ENCODE data around the gene KDM2A.
"Not testable (repeated sequence)": the region's sequence is repeated elsewhere in the genome, so short reads cannot be mapped to it uniquely, and the experiment has no call there.

KDM2A gene

DNA sequence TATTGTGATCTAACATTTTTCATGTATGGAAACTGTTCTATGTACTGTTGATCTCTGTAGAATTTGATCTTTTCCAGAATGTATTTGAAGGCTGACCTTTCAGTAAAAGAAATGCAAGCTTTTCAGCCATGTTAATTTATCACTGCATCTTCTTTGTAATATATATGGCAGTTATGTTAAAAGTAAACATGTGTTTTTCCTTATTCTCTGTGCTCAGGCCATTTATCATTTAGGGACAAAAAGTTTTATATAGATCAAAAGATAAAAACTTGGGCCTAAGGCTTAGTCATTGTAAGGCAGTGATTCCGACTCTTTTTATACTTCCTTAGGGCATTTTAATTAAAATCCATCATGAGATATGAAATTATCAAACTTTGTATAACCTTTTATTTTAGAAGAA, 48.7 kb downstream of the KDM2A start:
- no peak for DNase-seq (ENCODE audit: low read depth in 2 of 2)

GRCh38 chr11:67168911-67169310, 49.8 kb downstream of the KDM2A start:
- DNase-seq (ENCODE audit: low read depth in 2 of 2): not testable (repeated sequence)

- no peak for DNase-seq (ENCODE audit: low read depth in 2 of 2)
Measured at GRCh38 chr11:67174311-67174710, 55.2 kb downstream of the KDM2A start.

GRCh38 chr11:67177399-67178281, 58.6 kb downstream of the KDM2A start:
- DNase-seq (ENCODE audit: low read depth in 2 of 2): no peak

DNA sequence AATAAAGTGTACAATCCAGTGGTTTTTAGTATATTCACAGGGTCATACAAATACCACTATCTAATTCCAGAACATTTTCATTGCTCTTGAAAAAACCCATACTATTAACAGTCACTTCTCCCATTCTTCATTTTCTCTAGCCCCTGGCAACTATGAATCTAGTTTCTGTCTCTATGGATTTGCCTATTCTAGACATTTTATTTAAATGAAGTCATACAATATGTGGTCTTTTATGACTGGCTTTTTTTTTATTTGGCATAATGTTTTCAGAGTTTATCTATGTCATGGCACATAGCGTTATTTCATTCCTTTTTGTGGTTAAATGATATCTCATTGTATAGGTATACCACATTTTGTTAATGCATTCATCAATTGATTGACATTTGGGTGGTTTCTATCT, 59.4 kb downstream of the KDM2A start:
- DNase-seq (ENCODE audit: low read depth in 2 of 2): no peak

DNA sequence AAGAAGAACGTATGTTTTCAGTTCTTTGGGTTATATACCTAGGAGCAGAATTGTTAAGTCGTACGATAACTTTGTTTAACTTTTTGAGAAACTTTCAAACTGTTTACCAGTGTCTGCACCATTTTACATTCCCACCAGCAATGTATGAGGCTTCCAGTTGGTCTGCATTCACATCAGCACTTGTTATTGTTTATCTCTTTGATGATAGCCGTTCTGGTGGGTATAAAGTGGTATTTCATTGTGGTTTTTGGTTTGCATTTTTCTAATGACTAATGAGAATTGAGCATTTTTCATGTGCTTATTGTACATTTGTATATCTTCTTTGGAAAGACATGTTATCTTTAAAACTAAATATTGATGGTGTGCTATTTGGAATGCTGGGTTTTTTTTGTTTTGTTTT, 59.8 kb downstream of the KDM2A start:
- no peak for DNase-seq (ENCODE audit: low read depth in 2 of 2)

DNA sequence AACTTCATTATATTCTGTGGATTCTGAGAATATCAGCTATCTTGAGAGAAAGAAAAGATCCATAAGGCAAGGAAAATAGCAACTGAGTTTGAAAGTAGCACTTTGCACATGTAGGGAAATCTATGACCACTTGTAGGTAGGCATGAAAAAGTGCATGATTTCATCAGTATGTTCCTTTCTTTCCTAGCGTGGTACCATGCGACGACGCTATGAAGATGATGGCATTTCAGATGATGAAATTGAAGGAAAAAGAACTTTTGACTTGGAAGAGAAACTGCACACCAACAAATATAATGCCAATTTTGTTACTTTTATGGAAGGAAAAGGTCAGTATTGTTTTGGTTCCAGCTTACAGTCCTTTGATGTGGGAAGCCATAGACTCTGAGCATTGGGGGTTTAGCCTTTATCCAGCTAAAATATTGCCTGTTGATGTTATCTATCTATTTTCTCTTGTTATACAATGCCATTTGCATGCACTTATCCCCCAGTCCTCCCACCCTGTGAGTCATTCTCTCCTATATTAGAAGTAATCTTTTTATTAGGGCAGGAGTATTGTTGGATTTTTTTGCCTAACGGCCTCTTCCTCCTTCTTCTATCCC, 60.9 kb downstream of the KDM2A start:
- DNase-seq (ENCODE audit: low read depth in 2 of 2): no peak

DNA sequence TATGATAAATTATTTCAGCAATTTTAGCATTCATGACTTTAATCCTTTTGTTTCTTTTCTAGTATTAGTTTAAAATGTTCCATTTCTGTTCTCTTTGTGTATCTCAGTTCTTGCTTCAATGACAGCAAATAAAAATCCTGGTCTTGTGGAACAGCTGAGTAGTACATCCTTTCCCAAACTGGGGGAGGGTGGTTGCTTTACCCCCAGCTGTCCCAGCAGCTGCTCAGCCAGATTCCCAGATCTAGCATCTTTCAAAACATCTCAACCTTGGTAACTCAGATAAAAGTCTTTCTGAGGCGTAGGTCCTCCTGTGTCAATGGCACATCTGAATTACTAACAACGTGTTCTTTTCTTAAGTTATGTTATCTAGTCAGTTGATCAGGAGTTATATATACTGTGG, 75.0 kb downstream of the KDM2A start:
- DNase-seq (ENCODE audit: low read depth in 2 of 2): no peak

- DNase-seq (ENCODE audit: low read depth in 2 of 2): no peak
Measured at GRCh38 chr11:67195971-67196456, 77.0 kb downstream of the KDM2A start.

- DNase-seq (ENCODE audit: low read depth in 2 of 2): no peak
Measured at GRCh38 chr11:67197606-67198005, 78.5 kb downstream of the KDM2A start.

DNA sequence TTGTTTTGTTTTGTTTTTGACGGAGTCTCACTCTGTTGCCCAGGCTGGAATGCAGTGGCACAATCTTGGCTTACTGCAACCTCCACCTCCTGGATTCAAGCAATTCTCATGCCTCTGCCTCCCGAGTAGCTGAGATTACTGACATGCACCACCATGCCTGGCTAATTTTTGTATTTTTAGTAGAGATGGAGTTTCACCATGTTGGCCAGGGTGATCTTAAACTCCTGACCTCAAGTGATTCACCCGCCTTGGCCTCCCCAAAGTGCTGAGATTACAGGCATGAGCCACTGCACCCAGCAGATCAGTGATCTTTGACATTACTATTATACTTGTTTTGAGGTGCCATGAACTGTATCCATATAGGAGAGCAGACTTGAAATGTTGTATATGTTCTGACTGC, 79.7 kb downstream of the KDM2A start:
- not testable (repeated sequence) for DNase-seq (ENCODE audit: low read depth in 2 of 2)

- no peak for DNase-seq (ENCODE audit: low read depth in 2 of 2)
Measured at GRCh38 chr11:67199751-67200150, 80.7 kb downstream of the KDM2A start.

GRCh38 chr11:67202028-67202427, 83.0 kb downstream of the KDM2A start:
- no peak for DNase-seq (ENCODE audit: low read depth in 2 of 2)

DNA sequence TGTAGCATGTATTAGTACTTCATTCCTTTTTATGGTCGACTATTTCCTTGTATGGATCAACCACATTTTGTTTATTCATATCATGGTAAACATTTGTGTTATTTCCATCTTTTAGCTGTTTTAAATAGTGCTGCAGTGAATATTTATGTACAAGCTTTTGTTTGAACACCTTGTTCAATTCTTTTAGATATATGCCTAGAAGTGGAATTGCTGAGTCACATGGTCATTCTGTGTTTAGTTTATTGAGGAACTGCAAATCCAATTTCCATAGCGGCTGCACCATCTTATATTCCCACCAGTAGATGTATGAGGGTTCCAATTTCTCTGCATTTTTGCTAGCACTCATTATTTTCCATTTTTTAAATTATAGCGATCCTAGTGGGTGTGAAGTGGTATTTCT, 85.8 kb downstream of the KDM2A start:
- no peak for DNase-seq (ENCODE audit: low read depth in 2 of 2)

- not testable (repeated sequence) for DNase-seq (ENCODE audit: low read depth in 2 of 2)
Measured at GRCh38 chr11:67209222-67209621, 90.2 kb downstream of the KDM2A start.

DNA sequence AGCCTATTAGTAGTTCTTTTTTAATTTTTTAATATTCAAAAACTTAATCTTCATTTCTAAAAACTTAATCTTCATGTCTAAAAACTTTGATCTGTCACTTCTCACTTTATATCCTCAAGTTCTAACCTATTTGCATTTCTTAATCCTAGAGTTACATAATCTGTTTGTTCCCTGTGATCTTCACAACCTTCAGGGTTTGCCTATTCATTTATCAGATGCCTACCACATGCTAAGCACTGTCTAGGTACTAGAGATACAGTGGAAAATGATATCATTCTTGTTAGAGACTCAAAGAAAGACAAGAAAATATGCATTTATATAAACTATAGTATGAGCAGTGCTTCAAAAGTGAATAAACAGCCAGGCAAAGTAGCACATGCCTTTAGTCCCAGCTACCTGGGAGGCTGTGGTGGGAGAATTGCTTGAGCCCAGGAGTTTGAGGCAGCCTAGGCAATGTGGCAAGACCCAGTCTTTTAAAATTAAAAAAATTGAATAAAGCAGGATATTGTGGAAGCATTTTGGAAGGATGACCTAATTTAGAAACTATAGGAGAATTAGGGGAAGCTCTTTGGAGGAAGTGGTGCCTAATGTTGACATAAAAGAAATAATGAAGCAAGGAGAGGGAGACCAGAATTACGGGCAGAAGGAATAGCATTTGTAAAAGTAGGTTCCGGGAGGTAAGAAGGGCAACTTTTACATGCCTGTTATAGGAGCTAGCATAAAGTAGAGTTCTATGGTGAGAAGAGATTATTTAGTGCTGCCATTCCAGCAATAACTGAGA, 92.8 kb downstream of the KDM2A start:
- no peak for DNase-seq (ENCODE audit: low read depth in 2 of 2)

DNA sequence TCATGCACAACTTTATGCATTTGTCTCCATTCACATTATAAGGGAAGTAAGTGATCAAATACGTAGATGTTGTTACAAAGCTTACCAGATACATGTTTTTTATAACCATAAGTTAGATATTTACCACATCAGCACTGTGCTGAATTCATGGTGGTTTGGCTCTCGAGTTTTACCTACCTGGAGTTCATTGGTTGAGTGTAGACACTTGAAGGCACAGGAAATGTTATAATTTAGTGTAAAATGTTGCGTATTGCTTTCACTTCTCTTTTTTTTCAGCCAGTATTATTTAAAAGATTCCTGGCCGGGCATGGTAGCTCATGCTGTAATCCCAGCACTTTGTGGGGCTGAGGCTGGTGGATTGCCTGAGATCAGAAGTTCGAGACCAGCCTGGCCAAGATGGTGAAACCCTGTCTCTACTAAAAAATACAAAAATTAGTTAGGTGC, 94.1 kb downstream of the KDM2A start:
- DNase-seq (ENCODE audit: low read depth in 2 of 2): no peak

DNA sequence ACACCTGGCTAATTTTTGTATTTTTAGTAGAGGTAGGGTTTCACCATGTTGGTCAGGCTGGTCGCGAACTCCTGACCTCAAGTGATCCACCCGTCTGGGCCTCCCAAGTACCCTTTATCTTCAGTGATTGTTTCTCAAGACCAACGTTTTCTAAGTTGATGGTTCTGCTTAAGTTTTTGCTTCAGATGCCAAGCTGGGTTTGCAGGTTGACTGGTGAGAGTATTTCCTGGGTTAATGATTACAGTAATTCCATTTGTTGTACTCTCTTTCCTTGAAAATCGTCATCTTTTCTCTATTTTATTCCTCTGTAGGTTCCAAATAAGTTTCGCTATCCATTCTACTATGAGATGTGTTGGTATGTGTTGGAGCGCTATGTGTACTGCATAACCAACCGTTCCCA, 108.7 kb downstream of the KDM2A start:
- no peak for DNase-seq (ENCODE audit: low read depth in 2 of 2)

DNA sequence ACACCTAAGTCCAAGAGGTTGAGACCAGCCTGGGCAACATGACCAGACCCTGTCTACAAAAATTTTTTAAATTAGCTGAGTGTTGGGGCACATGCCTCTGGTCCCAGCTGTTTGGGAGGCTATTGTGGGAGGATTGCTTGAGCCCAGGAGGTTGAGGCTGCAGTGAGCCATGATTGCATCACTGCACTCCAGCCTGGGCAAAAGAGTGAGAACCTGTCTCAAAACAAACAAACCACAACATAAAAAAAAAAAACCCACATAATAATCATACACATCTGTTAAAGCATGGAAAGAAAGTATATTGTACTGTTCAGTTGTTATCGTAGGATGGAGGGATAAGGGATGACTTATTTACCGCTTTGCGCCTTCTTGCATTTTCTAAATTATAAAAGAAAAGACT, 111.3 kb downstream of the KDM2A start:
- no peak for DNase-seq (ENCODE audit: low read depth in 2 of 2)

- DNase-seq (ENCODE audit: low read depth in 2 of 2): no peak
Measured at GRCh38 chr11:67230886-67231285, 111.8 kb downstream of the KDM2A start.

DNA sequence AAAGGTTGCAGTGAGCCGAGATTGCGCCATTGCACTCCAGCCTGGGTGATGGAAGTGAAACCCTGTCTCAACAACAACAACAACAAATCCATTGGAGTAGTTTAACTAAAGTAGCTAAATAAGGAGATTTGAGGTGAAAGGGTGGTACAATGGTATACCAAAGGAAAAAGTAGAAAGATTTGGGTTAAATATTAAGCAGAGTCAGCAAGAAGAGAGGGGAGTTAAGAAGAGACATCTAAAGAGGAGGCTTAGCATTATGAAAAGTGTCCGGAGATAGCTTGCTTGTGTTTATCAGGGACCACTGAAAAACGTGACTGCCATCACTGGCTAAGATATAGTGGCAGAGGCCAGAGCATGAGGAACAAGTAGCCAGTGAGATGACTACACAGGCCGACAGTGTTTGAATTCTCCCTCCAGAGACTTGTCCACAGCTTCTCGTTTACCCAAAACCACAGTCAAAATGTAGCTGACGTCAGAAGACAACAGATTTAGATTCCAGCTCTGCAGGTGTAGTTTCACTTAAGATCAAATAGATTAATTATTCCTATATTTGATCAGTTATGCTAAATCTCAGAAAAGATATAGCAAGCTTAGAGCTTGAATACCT, 114.6 kb downstream of the KDM2A start:
- no peak for DNase-seq (ENCODE audit: low read depth in 2 of 2)

DNA sequence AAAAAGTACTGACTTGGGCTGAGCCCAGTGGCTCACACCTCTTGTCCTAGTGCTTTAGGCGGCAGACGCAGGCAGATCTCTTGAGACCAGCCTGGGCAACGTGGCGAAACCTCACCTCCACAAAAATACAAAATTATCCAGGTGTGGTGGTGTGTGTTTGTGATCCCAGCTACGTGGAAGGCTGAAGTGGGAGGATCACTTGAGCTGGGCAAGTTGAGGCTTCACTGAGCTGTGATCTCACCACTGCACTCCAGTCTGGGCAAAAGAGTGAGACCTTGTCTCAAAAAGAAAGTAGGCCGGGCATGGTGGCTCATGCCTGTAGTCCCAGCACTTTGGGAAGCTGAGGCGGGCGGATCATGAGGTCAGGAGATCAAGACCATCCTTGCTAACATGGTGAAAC, 115.5 kb downstream of the KDM2A start:
- not testable (repeated sequence) for DNase-seq (ENCODE audit: low read depth in 2 of 2)
